Measurements from ENCODE around the gene ISX.

The ISX gene

GRCh38 chr22:35114131-35114980 lies 48.4 kb downstream of the ISX start:
- no peak for TF ChIP-seq GATA2 (IDR thresholded peaks at IDR 0.05; ENCODE audit: low read depth, low read length)

DNA sequence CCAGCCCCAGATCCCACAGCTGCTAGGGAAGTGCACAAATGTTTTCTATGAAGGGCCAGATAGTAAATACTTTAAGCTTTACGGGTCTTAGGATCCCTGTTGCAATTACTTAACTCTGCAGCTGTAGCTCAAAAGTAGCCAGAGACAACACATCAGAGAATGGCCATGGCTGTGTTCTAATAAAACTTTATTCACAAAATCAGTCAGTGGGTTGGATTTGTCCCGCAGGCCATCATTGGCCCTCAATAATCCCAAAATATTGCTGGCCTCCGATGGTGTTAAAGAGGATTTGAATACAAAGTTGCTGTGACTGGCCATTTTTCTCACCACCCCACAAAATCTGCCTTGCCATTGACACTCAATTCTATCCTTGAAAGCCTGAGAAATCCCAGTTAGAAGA lies 49.6 kb downstream of the ISX start:
- no peak for TF ChIP-seq GATA3 (IDR thresholded peaks at IDR 0.05; ENCODE audit: low read depth, low read length)
- TF ChIP-seq GATA2 (IDR thresholded peaks at IDR 0.05; ENCODE audit: low read depth, low read length), result no peak

DNA sequence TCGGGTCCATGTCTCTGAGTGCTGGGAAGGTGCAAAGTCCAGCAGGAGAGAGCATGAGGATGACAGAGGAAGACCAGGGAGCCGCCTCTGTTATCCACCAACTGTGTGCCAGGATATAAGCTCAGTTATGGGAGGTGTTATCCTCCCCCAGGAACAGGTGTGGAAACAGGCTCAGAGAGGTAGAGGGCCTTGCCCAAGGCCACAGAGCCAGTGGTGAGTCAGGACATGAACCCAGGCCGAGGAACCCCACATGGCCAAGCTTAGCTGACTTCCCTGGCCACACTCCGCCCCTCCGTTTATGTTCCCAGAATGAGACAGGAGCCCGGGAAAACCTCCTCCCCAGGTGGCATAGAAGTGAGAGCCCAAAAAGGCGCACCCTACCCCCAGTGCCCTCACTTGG lies 50.3 kb downstream of the ISX start:
- TF ChIP-seq GATA3 (IDR thresholded peaks at IDR 0.05; ENCODE audit: low read depth, low read length) (no peak), GATA2 (IDR thresholded peaks at IDR 0.05; ENCODE audit: low read depth, low read length) (no peak)

GRCh38 chr22:35116817-35117216 lies 50.9 kb downstream of the ISX start:
- TF ChIP-seq GATA2 (IDR thresholded peaks at IDR 0.05; ENCODE audit: low read depth, low read length), result no peak
- no peak for TF ChIP-seq GATA3 (IDR thresholded peaks at IDR 0.05; ENCODE audit: low read depth, low read length)

GRCh38 chr22:35119494-35119893 lies 53.5 kb downstream of the ISX start:
- TF ChIP-seq GATA2 (IDR thresholded peaks at IDR 0.05; ENCODE audit: low read depth, low read length) (no peak), GATA3 (IDR thresholded peaks at IDR 0.05; ENCODE audit: low read depth, low read length) (no peak)

- TF ChIP-seq GATA2 (IDR thresholded peaks at IDR 0.05; ENCODE audit: low read depth, low read length), result no peak
- no peak for TF ChIP-seq GATA3 (IDR thresholded peaks at IDR 0.05; ENCODE audit: low read depth, low read length)
These were observed 58.8 kb downstream of the ISX start for GRCh38 chr22:35124691-35125219.

DNA sequence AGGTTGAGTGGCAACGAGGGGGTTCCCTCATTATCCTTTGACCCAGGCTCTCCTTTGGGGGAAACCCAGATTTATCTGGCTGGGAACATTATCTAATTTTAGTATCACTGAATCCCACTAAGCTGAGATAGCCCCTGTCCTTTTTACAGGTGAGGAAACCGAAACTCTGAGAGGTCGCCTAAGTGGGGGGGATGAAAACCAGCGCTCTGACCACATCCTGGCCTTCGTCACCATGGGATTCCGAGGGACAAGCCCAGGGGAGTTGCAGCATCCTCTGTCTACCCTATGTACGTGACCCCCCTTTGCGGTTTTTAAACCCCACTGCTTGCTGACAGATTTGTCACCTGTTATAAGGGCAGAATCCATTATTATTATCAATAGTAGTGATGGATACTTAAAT lies 61.0 kb downstream of the ISX start:
- no peak for TF ChIP-seq GATA3 (IDR thresholded peaks at IDR 0.05; ENCODE audit: low read depth, low read length)
- TF ChIP-seq GATA2 (IDR thresholded peaks at IDR 0.05; ENCODE audit: low read depth, low read length), result no peak

DNA sequence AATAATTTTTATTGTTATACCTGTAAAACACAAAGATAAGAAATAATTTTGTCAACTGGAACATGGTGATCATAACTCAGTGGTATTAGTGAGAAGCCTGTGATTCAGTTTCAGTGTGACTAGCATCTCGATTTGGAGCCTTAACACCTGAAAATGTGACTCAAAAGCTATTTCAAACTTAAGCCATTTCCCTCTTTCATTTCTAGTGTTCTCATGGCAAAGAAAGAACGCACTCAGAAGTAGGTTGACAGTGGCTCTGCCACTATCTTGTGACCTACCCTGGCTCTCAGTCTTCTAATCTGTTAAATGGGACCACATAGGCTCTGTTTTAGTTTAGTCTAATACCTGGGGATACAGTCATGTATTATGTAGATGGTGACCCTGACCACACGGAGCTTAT lies 62.7 kb downstream of the ISX start:
- TF ChIP-seq GATA2 (IDR thresholded peaks at IDR 0.05; ENCODE audit: low read depth, low read length) (no peak), GATA3 (IDR thresholded peaks at IDR 0.05; ENCODE audit: low read depth, low read length) (no peak)

- TF ChIP-seq GATA2 (IDR thresholded peaks at IDR 0.05; ENCODE audit: low read depth, low read length), result no peak
- TF ChIP-seq GATA3 (IDR thresholded peaks at IDR 0.05; ENCODE audit: low read depth, low read length), result no peak
These were observed 65.6 kb downstream of the ISX start for GRCh38 chr22:35131525-35132000.

DNA sequence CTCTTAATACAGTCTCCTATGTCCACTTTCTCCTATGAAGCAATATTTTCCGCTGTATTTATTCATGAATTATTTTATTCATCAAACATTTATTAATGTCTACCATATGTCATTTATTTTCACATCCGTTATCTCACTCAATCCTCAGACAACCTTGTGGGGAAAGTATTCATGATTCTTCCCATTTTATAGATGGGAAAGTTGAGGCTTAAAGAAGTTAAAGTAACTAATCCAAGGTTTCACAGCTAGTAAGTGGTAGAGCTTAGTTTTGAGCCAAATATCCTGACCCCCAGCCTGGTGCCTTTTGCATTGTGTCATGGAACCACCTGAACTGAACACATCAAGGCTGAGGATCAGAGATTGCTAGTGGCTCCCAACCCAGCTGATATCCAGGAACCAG lies 66.6 kb downstream of the ISX start:
- TF ChIP-seq GATA2 (IDR thresholded peaks at IDR 0.05; ENCODE audit: low read depth, low read length), result no peak
- TF ChIP-seq GATA3 (IDR thresholded peaks at IDR 0.05; ENCODE audit: low read depth, low read length), result no peak

GRCh38 chr22:35133702-35134380 lies 67.9 kb downstream of the ISX start:
- no peak for TF ChIP-seq GATA2 (IDR thresholded peaks at IDR 0.05; ENCODE audit: low read depth, low read length)
- no peak for TF ChIP-seq GATA3 (IDR thresholded peaks at IDR 0.05; ENCODE audit: low read depth, low read length)

GRCh38 chr22:35134637-35135036 lies 68.7 kb downstream of the ISX start:
- TF ChIP-seq GATA3 (IDR thresholded peaks at IDR 0.05; ENCODE audit: low read depth, low read length) (no peak), GATA2 (IDR thresholded peaks at IDR 0.05; ENCODE audit: low read depth, low read length) (no peak)

GRCh38 chr22:35135165-35135564 lies 69.2 kb downstream of the ISX start:
- TF ChIP-seq GATA2 (IDR thresholded peaks at IDR 0.05; ENCODE audit: low read depth, low read length), result no peak
- TF ChIP-seq GATA3 (IDR thresholded peaks at IDR 0.05; ENCODE audit: low read depth, low read length), result no peak

All from SH-SY5Y (cell line).